RWPE2 (cell line): ENCODE results near the gene TRIM31.

Experiments used
- ATAC-seq: fragments of 200-7000 bp; cut with Tn5 transposase; 3 replicates; pipeline ENCODE4 v1.9.1; 2021; ENCODE audit warnings: low read depth
- DNase-seq: peaks from one replicate; pipeline ENCODE4 v3.0.0-alpha.2; 2020; ENCODE audit warnings: low spot score
- H3K27ac ChIP-seq: fragments of 450-650 bp; 2 replicates; pipeline ENCODE4 v1.5.1; 2017; ENCODE audit warnings: mild to moderate bottlenecking; ENCODE audit not compliant: poor library complexity, severe bottlenecking
- H3K27me3 ChIP-seq: fragments of 250-450 bp; sonication (Bioruptor Pico); 2 replicates; pipeline ENCODE4 v1.5.1; 2021; ENCODE audit warnings: mild to moderate bottlenecking, moderate library complexity; ENCODE audit not compliant: insufficient read depth, poor library complexity, severe bottlenecking
- H3K36me3 ChIP-seq: fragments of 250-450 bp; sonication (Bioruptor Pico); 2 replicates; pipeline ENCODE4 v1.5.1; 2020; ENCODE audit warnings: low read depth, mild to moderate bottlenecking, moderate library complexity
- H3K4me1 ChIP-seq: fragments of 250-450 bp; sonication (Bioruptor Pico); 2 replicates; pipeline ENCODE4 v1.5.1; 2021; ENCODE audit warnings: mild to moderate bottlenecking, moderate library complexity; ENCODE audit not compliant: insufficient read depth, poor library complexity, severe bottlenecking
- H3K4me3 ChIP-seq: fragments of 250-450 bp; sonication (Bioruptor Pico); 2 replicates; pipeline ENCODE4 v1.5.1; 2021; ENCODE audit warnings: mild to moderate bottlenecking, moderate library complexity; ENCODE audit not compliant: severe bottlenecking
- H3K9me3 ChIP-seq: fragments of 250-450 bp; sonication (Bioruptor Pico); 2 replicates; pipeline ENCODE4 v1.5.1; 2021; ENCODE audit warnings: mild to moderate bottlenecking, moderate library complexity; ENCODE audit not compliant: severe bottlenecking
- TF ChIP-seq, protein P1 (sequence below): fragments of 450-650 bp; IDR thresholded peaks from one replicate; pipeline ENCODE4 v1.5.1; 2017; ENCODE audit warnings: mild to moderate bottlenecking, moderate library complexity; ENCODE audit not compliant: poor library complexity, severe bottlenecking

Gene TRIM31

DNA sequence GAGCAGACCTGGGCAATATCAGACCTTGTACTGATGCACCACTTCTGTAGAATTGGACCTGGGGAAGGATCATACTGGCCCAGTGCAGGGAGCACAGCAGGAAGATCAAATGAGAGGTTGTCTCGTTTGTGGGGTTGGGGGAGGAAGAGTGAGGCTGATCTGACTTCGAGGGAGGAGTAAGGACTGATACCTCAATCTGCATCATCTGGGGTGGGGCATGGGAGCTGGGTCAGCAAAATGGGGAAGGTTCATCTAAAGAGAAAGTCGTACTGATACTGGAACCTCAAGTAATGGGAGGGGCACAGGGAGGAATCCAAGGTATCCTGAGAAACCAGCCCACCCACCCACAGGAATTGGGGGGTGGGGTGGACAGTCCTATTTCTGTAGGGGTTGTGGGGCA, 41.0 kb downstream of the TRIM31 start:
- ATAC-seq = no peak
- peaks cover 19% of the 10 kb centered on the region for H3K4me1 ChIP-seq
- H3K36me3 ChIP-seq = peaks cover 3% of the 10 kb centered on the region; the same call in 1 of the 2 replicates
- H3K27ac ChIP-seq = no peak overlapping the region
- no peak overlapping the region for H3K4me3 ChIP-seq
- no peaks in the 10 kb centered on the region for H3K9me3 ChIP-seq
- TF ChIP-seq, protein P1, sequence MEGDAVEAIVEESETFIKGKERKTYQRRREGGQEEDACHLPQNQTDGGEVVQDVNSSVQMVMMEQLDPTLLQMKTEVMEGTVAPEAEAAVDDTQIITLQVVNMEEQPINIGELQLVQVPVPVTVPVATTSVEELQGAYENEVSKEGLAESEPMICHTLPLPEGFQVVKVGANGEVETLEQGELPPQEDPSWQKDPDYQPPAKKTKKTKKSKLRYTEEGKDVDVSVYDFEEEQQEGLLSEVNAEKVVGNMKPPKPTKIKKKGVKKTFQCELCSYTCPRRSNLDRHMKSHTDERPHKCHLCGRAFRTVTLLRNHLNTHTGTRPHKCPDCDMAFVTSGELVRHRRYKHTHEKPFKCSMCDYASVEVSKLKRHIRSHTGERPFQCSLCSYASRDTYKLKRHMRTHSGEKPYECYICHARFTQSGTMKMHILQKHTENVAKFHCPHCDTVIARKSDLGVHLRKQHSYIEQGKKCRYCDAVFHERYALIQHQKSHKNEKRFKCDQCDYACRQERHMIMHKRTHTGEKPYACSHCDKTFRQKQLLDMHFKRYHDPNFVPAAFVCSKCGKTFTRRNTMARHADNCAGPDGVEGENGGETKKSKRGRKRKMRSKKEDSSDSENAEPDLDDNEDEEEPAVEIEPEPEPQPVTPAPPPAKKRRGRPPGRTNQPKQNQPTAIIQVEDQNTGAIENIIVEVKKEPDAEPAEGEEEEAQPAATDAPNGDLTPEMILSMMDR = no peak
- no peak for DNase-seq
- no peaks in the 10 kb centered on the region for H3K27me3 ChIP-seq

DNA sequence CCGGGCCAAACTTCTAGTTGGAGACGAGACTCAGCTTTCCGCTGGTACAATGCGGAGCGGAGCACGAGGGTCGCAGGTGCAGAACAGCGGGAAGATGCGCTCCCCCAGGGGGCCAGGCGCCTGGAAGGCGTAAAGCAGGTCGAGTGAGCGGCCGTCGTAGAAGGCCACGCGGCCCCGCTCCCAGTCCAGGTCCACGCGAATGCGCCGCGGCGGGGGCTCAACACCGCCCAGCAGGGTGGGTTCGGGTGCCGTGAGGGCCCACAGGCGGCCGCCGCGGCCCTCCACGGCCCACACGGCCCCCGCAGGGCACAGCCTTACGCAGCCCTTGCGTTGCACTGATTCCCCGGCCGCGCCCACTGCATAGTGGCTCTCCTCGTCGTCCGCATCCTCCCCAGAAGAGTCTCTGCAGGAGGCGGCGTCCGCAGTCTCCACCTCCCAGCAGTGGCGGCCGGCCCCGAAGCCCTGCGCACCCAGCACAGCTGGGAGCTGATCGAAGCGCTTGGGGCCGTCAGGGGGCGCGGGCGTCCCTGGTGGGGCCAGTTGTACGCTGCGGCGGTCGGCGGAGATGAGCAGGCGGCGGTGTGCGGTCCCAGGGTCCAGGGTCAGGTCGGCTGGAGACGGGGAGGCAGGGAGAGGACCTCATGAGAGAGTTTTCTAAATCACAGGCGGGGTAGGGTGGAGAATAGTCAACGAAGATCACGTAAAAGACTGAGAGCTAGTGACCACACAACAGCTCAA, 41.6 kb downstream of the TRIM31 start:
- ATAC-seq (no peak), DNase-seq (no peak)
- Histone ChIP-seq H3K9me3 (no peaks in the 10 kb centered on the region), H3K27ac (no peak overlapping the region), H3K4me1 (peaks cover 14% of the 10 kb centered on the region), H3K36me3 (peaks cover 3% of the 10 kb centered on the region; the same call in 1 of the 2 replicates), H3K4me3 (no peak overlapping the region), H3K27me3 (no peaks in the 10 kb centered on the region)
- TF ChIP-seq, protein P1 = no peak

DNA sequence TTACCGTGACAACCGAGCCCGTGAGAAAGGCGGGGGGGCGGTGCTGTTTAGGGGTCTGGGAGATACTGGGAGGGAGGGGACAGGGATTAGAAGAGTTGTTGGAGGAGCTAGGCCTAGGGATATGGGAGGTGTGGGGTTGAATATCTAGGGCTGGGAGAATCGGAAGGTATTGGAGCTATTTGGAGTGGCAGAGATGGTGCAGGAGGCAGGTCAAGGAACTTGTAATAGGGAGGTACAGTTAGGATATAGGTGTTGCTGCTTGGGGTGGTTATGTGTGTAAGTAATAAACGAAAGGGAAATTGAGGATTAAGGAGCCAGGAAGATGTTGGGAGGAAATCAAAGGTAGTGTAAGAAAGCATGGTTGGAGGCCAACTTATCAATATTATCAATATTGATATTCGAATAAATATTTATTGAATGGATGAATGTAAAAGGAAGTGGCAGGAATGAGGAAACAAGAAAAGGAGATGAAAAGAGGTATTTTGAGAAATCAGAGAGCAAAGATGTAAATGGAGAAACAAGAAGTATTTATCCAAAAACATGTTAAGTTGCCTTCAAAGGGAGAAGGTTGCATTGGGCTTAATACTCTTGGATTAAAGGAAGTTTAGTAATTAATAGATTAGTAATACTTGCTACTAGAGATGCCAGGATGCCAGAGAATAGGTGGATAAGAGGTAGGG, 45.3 kb downstream of the TRIM31 start:
- H3K4me3 ChIP-seq = peak overlapping the region; percentile 46
- peaks cover 10% of the 10 kb centered on the region for H3K4me1 ChIP-seq
- peaks cover 30% of the 10 kb centered on the region for H3K36me3 ChIP-seq
- ATAC-seq (no peak), DNase-seq (no peak)
- TF ChIP-seq, protein P1 = no peak
- H3K27me3 ChIP-seq = no peaks in the 10 kb centered on the region
- peak overlapping the region; percentile 64 for H3K27ac ChIP-seq
- H3K9me3 ChIP-seq = no peaks in the 10 kb centered on the region

DNA sequence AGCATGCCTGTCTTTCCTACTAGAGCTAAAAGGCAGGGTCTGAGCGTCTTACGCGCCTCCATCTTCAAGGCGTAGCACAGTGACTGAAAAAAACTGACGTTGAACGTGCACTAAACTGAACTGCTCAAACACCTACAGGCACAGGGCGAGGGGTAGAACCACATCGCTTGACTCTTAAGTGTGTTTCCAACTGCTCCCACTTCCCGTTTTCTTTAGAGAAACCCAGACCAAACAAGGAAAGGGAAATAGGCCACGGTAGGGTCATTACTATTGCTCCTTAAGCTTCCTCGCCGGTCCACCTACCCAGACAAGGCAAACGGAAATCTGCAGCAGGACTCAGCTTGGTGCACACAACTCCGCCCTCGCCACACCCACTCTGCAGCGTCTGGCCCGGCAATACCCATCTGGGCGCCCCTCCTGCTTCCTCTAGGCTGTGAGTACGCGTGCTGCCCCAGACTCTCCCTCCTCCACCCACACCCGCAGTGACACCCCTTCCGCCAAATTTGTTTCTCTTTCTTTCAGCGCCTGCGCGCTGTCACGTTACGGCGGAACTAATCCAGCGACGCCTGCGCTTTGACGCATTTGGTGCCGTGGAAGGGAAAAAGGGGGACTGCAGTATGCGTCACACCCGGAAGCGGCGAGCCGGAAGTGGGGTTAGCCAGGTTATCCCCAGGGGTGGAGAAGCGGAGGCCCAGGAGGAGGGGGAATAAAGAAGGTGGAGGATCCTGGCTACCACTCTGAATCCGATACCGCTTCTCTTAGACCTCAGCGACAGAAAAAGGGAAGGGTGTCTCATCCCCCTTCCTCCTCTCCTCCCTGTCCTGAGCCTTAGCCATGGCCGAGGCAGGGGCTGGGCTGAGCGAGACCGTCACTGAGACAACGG, 46.1 kb downstream of the TRIM31 start, which contains the start of gene PPP1R11:
Gene PPP1R11, plus strand, starts transcription at position 622 of the 883 bp plus-strand sequence. Its CDS starts 213 bp downstream, at position 835.
- H3K4me3 ChIP-seq = peak within 1 kb of the TSS; percentile 46
- peaks cover 10% of the 10 kb centered on the region for H3K4me1 ChIP-seq
- H3K36me3 ChIP-seq = peaks cover 30% of the 10 kb centered on the region
- H3K27me3 ChIP-seq = no peaks in the 10 kb centered on the region
- ATAC-seq (peak; percentile 97), DNase-seq (peak; percentile 99)
- H3K9me3 ChIP-seq = no peaks in the 10 kb centered on the region
- TF ChIP-seq, protein P1 = no peak
- H3K27ac ChIP-seq = peak within 1 kb of the TSS; percentile 64
